Stimulated activated CD4-positive, alpha-beta T cell treated with anti-CD3 and anti-CD28 coated beads, Interleukin-2, amount 100 ng/mL, for 24 hours (primary cell): ENCODE measurements around the gene CSRNP2.
"Not testable (repeated sequence)": the region's sequence is repeated elsewhere in the genome, so short reads cannot be mapped to it uniquely, and the experiment has no call there.

Experiments used
- DNase-seq, 2 donors: peaks; one replicate each; pipeline ENCODE4 v3.0.0-alpha.2; 2020

CSRNP2 gene, protein sequence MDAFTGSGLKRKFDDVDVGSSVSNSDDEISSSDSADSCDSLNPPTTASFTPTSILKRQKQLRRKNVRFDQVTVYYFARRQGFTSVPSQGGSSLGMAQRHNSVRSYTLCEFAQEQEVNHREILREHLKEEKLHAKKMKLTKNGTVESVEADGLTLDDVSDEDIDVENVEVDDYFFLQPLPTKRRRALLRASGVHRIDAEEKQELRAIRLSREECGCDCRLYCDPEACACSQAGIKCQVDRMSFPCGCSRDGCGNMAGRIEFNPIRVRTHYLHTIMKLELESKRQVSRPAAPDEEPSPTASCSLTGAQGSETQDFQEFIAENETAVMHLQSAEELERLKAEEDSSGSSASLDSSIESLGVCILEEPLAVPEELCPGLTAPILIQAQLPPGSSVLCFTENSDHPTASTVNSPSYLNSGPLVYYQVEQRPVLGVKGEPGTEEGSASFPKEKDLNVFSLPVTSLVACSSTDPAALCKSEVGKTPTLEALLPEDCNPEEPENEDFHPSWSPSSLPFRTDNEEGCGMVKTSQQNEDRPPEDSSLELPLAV

DNA sequence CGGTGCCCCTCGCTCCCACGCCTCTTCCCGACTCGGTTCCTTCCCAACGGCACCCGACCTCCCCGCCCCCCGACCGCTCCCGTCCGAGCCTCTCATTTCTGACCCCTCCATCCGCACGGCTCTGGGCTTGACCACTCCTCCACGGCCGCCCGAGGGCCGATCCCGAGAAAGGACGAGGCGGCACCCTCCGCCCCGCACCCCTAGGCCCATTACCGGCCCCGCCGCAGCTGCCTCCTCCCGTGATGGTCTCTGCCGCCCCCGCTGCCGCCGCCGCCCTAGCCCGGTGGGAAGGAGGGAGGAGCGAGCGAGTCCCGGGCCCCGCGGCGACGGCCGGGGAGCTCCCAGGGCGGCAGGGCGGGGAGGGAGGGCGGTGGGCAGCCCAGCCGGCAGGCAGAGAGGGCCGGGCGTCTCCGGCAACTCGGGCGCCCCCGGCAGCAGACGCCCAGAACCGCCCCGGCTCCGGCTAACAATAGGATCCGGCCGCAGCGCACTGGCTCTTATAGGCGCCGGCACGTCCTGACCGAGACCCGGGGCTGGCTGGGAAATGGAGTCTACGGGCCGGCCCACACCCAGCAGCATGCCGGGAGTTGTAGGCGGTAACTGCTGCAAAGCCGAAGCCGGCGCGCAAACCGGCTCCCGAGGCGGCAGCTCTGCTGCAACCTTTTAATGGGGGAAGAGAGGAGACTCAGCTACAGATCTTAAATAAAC lies at the start of gene CSRNP2:
Gene CSRNP2 (minus strand): TSS at position 471 of the 708 bp plus-strand sequence. CDS start 7,035 bp downstream, outside the sequence.
- DNase-seq = peak; percentile 93 to 95

DNA sequence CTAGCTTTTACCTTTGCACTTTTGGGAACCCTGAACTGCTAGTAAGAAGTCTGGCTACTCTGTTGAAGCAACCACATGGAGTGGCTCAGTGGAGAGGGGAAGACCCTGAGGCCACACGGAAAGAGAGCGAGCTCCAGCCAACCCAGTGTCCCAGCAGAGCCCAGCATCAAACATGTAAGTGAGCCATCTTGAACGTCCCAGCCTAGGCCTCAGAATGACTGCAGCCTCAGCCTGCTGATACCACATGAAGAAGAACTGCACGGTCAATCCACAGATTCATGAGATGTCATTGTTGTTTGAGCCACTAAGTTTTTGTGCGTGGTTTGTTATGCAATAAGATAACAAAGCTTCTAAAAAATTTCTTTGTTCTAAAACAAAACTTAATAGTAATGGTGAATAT lies 49.3 kb upstream of the CSRNP2 start:
- DNase-seq = no peak

DNA sequence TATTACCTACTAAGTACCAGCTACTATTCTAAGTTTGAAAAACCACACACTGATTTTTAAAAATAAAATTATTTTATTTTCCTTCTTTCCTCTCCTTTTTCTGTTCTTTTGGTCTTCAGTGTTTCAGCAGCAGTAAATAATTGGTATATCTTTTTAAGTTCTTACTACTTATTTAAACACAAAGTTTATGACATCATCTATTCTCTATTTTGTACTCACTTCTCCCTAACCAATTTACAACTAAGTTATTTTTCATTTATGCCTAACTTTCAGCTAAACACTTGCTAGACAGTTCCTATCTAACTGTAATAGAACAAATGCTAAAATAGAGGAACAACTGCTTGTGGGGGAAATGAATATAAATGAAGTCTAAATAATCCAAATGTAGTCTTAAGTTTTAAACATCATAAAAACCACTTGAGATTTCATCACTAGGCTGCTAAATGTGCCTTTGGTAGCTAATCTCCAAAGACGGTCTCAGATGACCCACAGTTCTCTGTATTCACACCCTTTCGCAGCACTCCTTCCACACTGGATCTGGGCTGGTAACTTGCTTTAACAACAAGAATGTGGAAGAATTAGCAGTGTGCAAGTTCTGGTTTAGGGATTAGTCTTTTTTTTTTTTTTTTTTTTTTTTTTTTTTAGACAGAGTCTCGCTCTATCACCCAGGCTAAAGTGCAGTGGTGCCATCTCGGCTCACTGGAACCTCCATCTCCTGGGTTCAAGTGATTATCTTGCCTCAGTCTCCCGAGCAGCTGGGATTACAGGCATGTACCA lies 48.5 kb upstream of the CSRNP2 start:
- DNase-seq = no peak

DNA sequence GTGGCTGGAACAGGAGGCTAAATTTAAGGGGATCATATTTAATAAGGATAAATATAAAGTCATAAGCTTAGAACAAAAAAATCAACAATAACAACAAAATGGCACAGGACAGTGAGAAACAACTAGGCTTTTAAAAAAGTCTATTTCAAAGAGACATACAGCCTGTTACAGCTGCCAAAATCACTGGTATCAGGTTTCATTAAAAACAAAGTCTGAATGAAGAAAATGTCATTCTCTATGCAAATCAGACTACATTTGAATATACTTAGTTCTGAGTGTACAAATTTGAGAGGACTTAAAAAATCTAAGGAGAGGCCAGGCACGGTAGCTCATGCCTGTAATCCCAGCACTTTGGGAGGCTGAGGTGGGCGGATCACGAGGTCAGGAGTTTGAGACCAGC lies 45.5 kb upstream of the CSRNP2 start:
- no peak for DNase-seq

DNA sequence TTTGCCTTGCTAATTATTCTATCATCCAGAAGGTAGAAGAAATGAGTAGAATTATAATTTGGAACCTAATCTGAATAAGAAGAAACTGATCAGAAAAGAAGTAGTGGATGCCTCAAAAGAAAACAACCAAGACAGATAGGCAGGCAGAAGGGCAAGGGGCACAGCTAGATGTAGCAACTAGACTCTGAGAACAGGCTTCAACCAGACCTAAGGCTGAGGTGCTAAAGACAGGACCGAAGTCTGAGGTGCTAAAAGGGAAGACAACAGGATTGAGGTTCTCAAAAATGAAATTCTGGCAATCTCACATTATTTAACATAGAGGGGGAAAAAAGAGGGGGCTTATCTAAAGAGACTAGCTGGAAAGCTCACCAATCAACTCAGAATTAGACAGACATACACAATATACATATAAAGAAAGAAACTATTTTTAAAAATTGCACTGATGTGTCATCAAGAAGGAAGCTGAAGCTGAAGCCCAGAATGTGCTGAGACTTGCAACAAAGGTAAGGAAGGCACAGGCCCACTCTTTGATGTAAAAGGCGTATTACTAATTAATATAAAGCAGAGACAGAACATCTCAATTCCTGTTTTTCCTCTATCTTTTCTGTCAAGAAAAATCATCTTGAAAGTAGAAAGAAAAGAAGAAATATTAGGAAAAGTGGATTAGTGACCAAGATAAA lies 43.8 kb upstream of the CSRNP2 start:
- no peak for DNase-seq

DNA sequence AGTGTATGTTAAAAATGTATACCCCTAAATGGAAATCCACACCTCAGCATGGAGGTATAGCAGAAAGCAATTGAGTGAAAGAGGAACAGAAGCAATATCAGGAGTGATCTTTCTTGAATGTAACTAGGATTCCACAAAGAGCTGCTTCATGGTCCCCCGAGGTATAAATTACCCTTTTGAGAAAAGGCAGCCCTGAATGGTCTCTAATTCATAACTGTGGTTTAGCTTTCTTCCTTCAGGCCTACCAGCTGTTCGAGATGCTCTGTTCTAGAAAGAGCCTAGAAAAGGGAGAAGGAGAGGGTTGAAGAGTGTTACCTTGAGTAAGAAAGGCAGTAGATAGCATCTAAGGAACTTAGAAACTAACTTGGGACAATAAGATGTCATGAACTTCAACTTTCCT lies 42.9 kb upstream of the CSRNP2 start:
- no peak for DNase-seq

DNA sequence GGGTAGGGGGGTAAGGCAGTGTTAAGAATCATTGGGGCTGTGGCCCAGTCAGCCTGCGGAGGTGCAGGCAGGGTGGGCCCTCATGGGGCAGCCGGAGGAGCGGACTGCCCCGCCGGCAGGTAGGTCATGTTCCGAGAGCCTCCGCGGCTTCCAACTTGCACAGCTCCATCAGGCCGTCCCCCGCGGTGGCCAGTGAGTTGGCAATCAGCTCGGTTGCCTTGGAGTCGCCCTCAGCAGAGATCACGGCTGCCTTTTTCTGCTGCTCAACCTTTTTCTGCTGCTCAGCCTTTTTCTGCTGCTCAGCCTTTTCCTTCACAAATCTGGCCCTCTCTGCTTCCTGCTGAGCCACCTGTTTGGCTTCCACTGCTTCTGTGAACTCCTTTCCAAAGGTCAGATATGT lies 41.1 kb upstream of the CSRNP2 start:
- DNase-seq = no peak

DNA sequence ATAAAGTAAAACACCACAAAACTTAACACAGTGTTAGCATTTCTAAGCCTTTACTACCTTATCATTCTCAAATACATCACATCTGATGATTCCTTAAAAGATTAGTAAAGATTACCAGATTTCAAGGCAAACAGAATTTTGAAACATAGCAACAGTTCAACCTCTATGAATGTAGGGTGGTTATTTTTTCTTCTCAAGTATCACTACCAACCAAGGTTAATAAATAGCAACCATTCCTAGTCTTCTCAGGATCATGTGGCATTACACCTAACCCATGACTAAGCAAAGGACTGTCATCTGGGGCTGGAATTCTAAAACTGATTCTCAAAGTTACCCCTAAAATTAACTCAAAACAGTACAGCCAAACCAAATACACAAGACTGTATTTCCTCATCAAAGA lies 39.4 kb upstream of the CSRNP2 start:
- DNase-seq = no peak

DNA sequence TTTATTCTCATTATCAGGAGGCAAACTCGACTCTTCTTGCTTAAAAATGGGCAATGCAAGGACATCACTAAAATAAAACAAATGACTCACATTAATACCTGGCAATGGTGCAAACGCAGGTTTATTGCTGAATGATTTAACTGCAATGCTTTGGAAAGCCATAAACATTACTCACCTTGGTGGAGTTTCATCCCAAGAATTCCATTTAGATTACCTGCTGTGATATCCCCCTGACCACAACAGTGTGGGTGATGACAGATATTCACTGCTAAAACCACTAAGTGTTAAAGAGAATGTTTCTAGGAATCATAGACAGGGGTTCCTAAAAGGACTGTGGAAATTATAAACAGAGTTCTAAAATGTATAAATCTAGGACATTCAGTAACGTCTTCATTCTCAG lies 35.3 kb upstream of the CSRNP2 start:
- no peak for DNase-seq

DNA sequence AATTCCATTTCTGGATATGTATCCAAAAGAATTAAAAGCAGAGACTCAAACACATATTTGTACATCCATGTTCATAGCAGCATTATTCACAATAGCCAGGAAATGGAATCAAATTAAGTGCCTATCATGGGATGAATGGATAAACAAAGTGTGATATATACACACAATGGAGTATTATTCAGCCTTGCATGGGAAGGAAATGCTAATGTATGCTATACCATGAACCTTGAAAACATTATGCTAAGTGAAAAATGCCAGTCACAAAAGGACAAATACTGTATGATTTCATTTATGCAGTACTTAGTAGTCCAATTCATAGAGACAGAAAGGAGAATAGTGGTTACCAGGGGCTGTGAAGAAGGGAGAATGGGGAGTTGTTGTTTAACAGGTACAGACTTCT lies 32.1 kb upstream of the CSRNP2 start:
- DNase-seq = no peak

DNA sequence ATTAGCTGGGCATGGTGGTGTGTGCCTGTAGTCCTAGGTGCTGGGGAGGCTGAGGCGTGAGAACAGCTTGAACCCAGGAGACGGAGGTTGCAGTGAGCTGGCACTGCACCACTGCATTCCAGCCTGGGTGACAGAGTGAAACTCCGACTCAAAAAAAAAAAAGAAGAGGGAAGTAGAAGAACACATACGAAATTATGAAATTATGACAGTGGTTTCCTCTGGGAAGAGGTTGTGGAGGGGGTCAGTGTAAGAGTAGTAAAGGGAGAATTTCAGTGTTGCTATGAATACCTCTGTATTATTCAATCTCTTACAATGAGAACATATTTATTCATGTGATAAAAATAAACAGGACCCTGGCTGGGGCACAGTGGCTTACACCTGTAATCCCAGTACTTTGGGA lies 24.7 kb upstream of the CSRNP2 start:
- DNase-seq = no peak

DNA sequence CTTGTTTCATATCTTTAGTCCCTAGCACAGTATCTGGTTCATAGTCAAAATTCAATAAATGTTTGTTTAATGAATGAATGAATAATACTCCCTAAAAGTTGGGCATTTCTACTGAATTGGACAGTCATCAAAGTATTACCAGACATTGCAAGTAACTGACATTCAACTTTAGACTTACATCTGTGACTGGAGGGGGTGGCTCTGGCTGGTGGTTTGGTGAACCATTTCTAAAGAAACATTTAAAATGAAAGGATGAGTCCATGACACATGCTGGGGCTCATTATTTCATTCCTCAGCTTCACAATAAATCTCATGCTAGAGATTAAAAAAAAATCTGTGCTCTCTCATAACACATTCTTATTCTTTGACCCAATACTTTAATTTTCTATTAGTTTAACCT lies 20.6 kb upstream of the CSRNP2 start:
- DNase-seq = no peak

DNA sequence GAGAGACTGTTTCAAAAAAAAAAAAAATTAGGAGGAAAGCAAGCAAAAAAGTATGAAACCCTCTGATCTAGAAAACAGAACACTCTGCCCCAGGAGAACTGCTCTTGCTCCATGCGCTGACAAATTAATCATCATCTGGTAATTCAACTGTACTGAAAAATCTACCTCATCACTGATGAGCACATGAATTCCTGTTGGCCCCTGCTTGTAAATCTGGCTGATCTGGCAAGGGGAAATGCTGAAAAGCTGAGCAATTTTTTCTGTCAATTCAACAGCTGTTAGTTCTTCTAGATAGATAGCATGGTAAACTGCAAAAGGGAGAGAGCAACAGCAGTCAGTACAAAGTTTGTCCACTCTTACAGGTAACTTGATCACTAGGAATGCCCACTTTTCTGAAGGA lies 15.2 kb upstream of the CSRNP2 start:
- no peak for DNase-seq

DNA sequence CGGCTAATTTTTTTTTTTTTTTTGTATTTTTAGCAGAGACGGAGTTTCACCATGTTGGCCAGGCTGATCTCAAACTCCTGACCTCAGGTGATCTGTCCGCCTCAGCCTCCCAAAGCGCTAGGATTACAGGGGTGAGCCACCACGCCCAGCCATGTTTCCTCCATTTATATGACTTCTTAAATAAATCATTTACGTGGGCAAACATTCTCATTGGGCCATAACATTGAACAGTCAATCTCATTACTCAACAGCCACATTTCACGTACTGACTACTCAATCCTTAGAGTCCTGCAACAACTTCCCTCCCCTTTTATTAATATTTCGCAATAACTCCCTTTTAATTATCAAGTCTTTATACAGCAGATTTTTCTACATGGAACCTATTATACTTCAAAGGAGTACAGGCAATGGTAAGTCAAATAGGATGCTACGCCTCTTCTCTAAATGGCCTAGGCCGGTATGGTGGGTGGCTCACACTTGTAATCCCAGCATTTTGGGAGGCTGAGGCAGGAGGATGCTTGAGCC lies 7.4 kb upstream of the CSRNP2 start:
- no peak for DNase-seq

DNA sequence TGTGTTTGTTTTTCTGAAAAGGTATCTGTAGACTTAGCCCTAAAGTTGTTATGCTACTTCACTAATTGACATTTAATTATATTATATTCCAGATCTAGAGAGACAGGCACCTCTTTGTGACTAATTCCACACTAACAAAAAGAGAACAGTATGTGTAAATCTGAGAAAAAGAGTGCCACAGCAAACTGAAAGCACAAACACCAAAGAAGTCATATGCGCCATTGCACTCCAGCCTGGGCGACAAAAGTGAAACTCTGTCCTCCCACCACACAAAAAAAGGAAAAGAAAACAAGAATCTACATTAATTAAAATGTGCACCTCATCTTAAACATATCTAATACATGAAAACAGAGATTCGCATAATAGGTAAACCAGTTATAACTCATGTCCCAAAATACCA lies 4.4 kb upstream of the CSRNP2 start:
- peak; percentile 24 to 32 for DNase-seq

DNA sequence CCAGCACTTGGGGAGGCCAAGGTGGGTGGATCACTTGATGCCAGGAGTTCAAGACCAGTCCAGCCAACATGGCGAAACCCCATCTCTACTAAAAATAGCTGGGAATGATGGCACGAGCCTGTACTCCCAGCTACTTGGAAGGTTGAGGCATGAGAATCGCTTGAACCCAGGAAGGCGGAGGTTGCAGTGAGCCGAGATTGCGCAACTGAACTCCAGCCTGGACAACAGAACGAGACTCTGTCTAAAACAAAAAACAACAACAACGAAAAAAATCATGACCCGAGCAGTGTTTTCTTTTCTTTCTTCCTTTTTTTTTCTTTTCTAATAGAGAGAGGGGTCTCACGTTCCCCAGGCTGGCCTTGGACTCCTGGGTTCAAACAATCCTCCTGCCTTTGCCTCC lies 3.5 kb upstream of the CSRNP2 start:
- no peak for DNase-seq

DNA sequence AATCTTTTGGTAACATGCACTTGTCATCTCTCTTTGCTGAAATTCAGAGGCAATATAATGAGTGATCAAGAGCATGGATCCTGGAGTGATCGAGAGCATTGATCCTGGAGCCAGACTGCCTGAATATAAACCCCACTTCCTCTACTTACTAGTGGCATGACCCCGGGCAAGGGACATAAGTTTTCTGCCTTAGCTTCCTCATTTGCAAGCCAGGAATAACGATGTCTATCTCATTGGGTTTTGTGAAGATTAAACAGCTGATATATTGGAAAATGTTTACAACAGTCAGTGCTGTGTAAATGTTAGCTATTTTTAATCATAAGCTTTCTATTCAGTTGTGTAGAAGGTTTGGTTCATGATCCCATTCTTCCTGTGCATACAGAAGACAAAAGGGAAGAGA lies 2.4 kb upstream of the CSRNP2 start:
- no peak for DNase-seq

DNA sequence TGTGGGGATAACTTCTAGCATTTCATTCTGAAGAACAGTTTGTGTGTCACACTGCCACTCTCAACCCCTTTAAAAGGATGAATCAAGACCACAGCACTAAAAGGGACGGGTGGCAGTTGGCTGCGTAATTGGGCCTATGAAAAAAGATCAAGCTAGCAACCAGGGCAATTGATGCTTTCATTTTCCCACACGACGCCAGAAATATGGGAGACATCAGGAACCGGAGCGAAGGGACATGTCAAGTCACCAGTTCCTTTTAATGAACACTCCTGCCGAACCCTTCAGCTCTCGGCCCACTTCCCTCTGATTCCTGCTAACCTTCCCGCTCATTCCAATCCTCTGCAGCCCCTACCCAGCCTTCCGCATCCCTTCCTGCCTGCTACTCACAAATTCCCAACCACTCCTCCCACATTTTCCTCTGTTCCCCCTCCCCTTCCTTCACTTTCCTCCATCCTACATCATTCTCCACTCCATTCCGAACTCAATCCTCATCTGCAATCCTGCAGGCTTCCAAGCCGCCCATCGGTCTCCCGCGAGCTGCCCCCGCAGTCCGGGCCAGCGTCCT lies 753 bp downstream of the CSRNP2 start:
- peak; percentile 14 to 33 for DNase-seq

DNA sequence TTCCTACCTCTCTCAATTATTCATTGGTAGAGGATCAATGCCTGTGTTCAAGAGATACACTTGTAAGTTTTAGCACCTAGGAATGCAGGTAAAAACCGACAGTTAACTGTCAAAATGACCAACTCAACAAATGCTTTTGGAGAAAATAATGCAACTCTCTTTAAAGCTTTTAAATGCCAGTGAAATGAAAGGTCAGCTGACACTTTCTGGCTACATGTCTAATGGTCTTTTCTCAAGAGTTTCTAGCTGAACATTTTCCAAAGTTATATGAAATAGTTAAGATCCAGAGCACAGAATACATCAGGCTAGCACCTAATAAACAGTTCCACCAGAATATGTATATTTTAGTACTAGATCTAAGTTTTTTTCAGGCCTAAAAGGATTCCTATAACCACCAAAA lies 2.0 kb downstream of the CSRNP2 start:
- DNase-seq = no peak

DNA sequence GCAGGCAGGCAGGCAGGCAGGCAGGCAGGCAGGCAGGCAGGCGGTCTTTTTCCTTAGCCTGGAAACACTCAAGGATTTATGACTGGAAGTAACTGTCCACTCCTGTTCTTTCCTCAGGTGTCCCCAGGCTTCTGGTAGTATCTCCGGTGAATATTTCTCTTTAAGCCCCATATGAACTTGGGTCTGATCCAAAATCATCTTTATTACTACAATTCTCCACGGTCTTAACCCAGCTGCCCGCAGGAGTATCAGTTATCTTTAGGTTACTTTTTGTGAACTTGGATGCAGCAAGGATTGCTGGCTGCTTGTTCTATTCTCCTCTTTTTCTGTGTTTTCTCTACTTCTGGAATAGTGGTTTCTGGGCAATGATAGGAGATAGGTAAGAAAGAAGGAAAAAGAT lies 3.3 kb downstream of the CSRNP2 start:
- no peak for DNase-seq

DNA sequence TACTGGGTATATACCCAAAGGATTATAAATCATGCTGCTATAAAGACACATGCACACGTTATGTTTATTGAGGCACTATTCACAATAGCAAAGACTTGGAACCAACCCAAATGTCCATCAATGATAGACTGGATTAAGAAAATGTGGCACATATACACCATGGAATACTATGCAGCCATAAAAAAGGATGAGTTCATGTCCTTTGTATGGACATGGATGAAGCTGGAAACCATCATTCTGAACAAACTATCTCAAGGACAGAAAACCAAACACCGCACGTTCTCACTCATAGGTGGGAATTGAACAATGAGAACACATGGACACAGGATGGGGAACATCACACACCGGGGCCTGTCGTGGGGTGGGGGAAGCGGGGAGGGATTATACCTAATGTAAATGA lies 4.5 kb downstream of the CSRNP2 start:
- DNase-seq = not testable (repeated sequence)

DNA sequence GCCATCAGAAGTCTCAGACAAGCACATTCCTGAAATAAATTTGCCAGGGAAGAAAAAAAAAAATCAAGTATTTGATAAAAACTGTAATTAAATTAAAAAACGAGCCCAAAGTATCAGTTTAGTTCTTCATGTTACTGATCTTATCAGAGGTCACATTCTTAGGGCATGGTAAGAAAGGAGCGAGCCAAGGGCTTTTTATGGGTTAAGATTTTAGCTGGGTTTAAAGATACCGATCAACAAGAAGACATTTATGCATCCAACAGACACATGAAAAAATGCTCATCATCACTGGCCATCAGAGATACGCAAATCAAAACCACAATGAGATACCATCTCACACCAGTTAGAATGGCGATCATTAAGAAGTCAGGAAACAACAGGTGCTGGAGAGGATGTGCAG lies 5.0 kb downstream of the CSRNP2 start:
- DNase-seq = not testable (repeated sequence)
